Islet precursor cell (in vitro differentiated cells): ENCODE data around the gene TMOD3.
A peak's percentile ranks its signal among the peaks of the same experiment; 100 is the strongest.
"Not testable (repeated sequence)": the region's sequence is repeated elsewhere in the genome, so short reads cannot be mapped to it uniquely, and the experiment has no call there.

Experiments used
- DNase-seq: peaks from one replicate; pipeline ENCODE4 v3.0.0-alpha.2; 2018

Gene TMOD3

GRCh38 chr15:51865317-51865716, 35.9 kb downstream of the TMOD3 start:
- no peak for DNase-seq

- no peak for DNase-seq
Measured at GRCh38 chr15:51866161-51866560, 36.7 kb downstream of the TMOD3 start.

- DNase-seq, result no peak
Measured at GRCh38 chr15:51866751-51867150, 37.3 kb downstream of the TMOD3 start.

- no peak for DNase-seq
Measured at GRCh38 chr15:51869060-51869421, 39.6 kb downstream of the TMOD3 start.

- DNase-seq, result no peak
Measured at GRCh38 chr15:51870774-51871173, 41.3 kb downstream of the TMOD3 start.

- peak; percentile 70 for DNase-seq
Measured at GRCh38 chr15:51874751-51875644, 45.5 kb downstream of the TMOD3 start.

- no peak for DNase-seq
Measured at GRCh38 chr15:51876169-51876568, 46.7 kb downstream of the TMOD3 start.

- DNase-seq, result no peak
Measured at GRCh38 chr15:51878446-51879386, 49.3 kb downstream of the TMOD3 start.

GRCh38 chr15:51879555-51879954, 50.1 kb downstream of the TMOD3 start:
- no peak for DNase-seq

GRCh38 chr15:51883271-51883837, 53.9 kb downstream of the TMOD3 start:
- no peak for DNase-seq

- no peak for DNase-seq
Measured at GRCh38 chr15:51884041-51884440, 54.6 kb downstream of the TMOD3 start.

- no peak for DNase-seq
Measured at GRCh38 chr15:51884517-51885236, 55.2 kb downstream of the TMOD3 start.

- not testable (repeated sequence) for DNase-seq
Measured at GRCh38 chr15:51885758-51886157, 56.3 kb downstream of the TMOD3 start.

GRCh38 chr15:51887887-51888592, 58.6 kb downstream of the TMOD3 start:
- no peak for DNase-seq

- no peak for DNase-seq
Measured at GRCh38 chr15:51888593-51889195, 59.2 kb downstream of the TMOD3 start.

- DNase-seq, result no peak
Measured at GRCh38 chr15:51889486-51889885, 60.0 kb downstream of the TMOD3 start.

GRCh38 chr15:51904421-51904820, 75.0 kb downstream of the TMOD3 start:
- no peak for DNase-seq

- DNase-seq, result no peak
Measured at GRCh38 chr15:51904931-51905330, 75.5 kb downstream of the TMOD3 start.

- DNase-seq, result peak; percentile 86
Measured at GRCh38 chr15:51907136-51907862, 77.8 kb downstream of the TMOD3 start.

GRCh38 chr15:51908316-51908715, 78.9 kb downstream of the TMOD3 start:
- DNase-seq, result no peak

- no peak for DNase-seq
Measured at GRCh38 chr15:51909584-51909983, 80.1 kb downstream of the TMOD3 start.
